Measurements from ENCODE around the gene PPIF. TPM values are rescaled to one million over a fixed set of nuclear protein-coding genes. Genes with fewer than 3 reads are reported as not detected.
A peak's percentile ranks its signal among the peaks of the same experiment; 100 is the strongest.

The PPIF gene
- total and polyA plus RNA-seq, 2 of the 4 experiments (the other 2 are of a cell fraction), result 29.2 to 130 TPM

DNA sequence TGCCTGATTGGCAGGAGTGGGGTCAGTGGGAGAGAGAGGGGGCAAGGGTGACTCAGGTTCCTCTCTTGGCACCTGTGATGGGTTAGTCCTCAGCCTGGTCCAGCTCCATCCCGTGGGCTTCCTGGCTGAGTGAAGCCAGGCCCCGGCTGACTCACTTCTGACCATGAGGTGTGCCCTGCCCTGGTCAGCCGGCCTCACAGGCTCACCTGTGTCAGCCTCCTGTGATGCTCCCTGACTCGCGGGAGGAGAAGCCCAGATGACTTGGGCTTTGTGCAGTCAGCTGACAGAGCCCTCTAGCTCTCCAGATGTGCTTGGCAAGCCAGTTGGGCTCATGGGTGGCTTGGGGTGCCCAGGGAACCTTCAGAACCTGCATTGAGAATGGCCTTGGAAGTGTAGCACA is 16.0 kb upstream of the PPIF start (continued):
- TF ChIP-seq, protein P1, sequence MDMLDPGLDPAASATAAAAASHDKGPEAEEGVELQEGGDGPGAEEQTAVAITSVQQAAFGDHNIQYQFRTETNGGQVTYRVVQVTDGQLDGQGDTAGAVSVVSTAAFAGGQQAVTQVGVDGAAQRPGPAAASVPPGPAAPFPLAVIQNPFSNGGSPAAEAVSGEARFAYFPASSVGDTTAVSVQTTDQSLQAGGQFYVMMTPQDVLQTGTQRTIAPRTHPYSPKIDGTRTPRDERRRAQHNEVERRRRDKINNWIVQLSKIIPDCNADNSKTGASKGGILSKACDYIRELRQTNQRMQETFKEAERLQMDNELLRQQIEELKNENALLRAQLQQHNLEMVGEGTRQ (IDR thresholded peaks at IDR 0.05; ENCODE audit: low read depth, low read length), result no peak

DNA sequence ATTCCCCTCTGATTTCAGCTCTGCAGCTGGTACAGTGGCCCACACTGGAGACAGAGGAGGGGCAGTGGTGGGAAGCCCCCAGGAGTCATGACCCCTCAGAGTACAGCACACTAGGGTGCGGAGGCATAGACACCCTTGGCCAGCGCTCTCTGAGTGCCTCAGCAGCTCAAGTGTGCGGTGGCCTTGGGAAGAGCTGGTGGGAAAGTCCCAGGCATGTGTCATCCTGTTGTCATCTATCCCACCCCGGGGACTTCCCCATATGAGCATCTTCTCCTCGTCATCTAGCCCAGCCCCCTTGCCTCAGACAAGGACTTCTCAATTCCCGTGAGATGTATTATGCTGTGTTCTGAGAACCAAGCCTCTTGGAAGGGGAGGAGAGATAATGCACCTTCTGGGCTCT is 15.6 kb upstream of the PPIF start:
- Histone ChIP-seq H3K14ac (replicated peaks; ENCODE audit: low read depth, low read length) (peak overlapping the region; percentile 77), H3K9me1 (ENCODE audit: insufficient read depth, low read length) (peaks cover 25% of the 10 kb centered on the region), H3K9ac (ENCODE audit: low read depth, low read length) (no peak overlapping the region), H3K4me3 (ENCODE audit: insufficient read depth, low read depth, low read length) (no peak overlapping the region), H3K27ac (ENCODE audit: insufficient read depth, low read length) (no peak overlapping the region; the same call in 1 of the 2 replicates), H4K5ac (ENCODE audit: low read depth, low read length) (no peak overlapping the region; the same call in 1 of the 2 replicates), H3K79me1 (ENCODE audit: low read depth in 1 of 2, low read length in 2 of 2) (no peaks in the 10 kb centered on the region; a peak in 1 of 4 replicates), H3K18ac (ENCODE audit: low read depth, low read length) (peak overlapping the region; percentile 49; the same call in 1 of the 2 replicates), H3K4ac (ENCODE audit: low read depth, low read length) (peak overlapping the region; percentile 93), H3K27me3 (ENCODE audit: control insufficient read depth, insufficient read depth, low read length) (no peaks in the 10 kb centered on the region), H2AFZ (replicated peaks; ENCODE audit: low read length, poor library complexity) (peak overlapping the region; percentile 76), H3K56ac (ENCODE audit: extremely low read depth, insufficient read depth, low read length) (no peak overlapping the region), H2BK20ac (ENCODE audit: low read depth, low read length) (peak overlapping the region; percentile 88), H2BK120ac (ENCODE audit: low read depth, low read length) (peak overlapping the region; percentile 94), H2BK15ac (ENCODE audit: low read depth, low read length) (peak overlapping the region; percentile 87; the same call in 2 of the 3 replicates), H3K36me3 (ENCODE audit: control insufficient read depth, insufficient read depth, low read length) (no peaks in the 10 kb centered on the region), H3K23ac (ENCODE audit: low read depth, low read length) (peak overlapping the region; percentile 80), H4K20me1 (ENCODE audit: insufficient read depth, low read length) (no peaks in the 10 kb centered on the region), H2AK9ac (replicated peaks; ENCODE audit: low read depth, low read length, poor library complexity) (peak overlapping the region; percentile 60), H4K8ac (ENCODE audit: low read depth in 2 of 2, low read length in 2 of 2) (peak overlapping the region; percentile 32 to 48; a peak in 2 of 4 replicates), H2BK5ac (ENCODE audit: low read depth, low read length, poor library complexity, severe bottlenecking) (peak overlapping the region; percentile 82), H2AK5ac (ENCODE audit: low read depth, low read length) (peak overlapping the region; percentile 88), H3K4me2 (ENCODE audit: low read depth, low read length) (no peak overlapping the region), H3K9me3 (ENCODE audit: control insufficient read depth, insufficient read depth, low read length) (no peaks in the 10 kb centered on the region), H4K91ac (ENCODE audit: insufficient read depth, low read depth, low read length) (peak overlapping the region; percentile 85), H3K4me1 (ENCODE audit: control insufficient read depth, insufficient read depth, low read length) (peaks cover 7% of the 10 kb centered on the region; the same call in 1 of the 2 replicates)
- no CpG with 5 or more reads among the region's 6 CpGs for WGBS, 2 experiments (ENCODE audit: extremely low coverage in 2 of 2, insufficient read length in 1 of 2)
- in situ Hi-C loops (cut with MboI; ENCODE audit: low sequenced_read_pairs) (no loop called here), dilution Hi-C loops (cut with HindIII; ENCODE audit: low sequenced_read_pairs, unreplicated experiment) (no loop called here), intact Hi-C loops (cut with micrococcal nuclease) (no loop called here)
- BruUV-seq (replicated peaks), result no TSS peak
- peak; percentile 35; the same call in 1 of the 2 replicates for TF ChIP-seq POLR2A (IDR thresholded peaks at IDR 0.05; ENCODE audit: low read depth, low read length)
- peak; percentile 73 for TF ChIP-seq FOS (IDR thresholded peaks at IDR 0.05; ENCODE audit: low read depth, low read length)
- TF ChIP-seq BHLHE40 (IDR thresholded peaks at IDR 0.05; ENCODE audit: low read depth, low read length), result peak; percentile 49; the same call in 1 of the 2 replicates
- TF ChIP-seq, protein P2, sequence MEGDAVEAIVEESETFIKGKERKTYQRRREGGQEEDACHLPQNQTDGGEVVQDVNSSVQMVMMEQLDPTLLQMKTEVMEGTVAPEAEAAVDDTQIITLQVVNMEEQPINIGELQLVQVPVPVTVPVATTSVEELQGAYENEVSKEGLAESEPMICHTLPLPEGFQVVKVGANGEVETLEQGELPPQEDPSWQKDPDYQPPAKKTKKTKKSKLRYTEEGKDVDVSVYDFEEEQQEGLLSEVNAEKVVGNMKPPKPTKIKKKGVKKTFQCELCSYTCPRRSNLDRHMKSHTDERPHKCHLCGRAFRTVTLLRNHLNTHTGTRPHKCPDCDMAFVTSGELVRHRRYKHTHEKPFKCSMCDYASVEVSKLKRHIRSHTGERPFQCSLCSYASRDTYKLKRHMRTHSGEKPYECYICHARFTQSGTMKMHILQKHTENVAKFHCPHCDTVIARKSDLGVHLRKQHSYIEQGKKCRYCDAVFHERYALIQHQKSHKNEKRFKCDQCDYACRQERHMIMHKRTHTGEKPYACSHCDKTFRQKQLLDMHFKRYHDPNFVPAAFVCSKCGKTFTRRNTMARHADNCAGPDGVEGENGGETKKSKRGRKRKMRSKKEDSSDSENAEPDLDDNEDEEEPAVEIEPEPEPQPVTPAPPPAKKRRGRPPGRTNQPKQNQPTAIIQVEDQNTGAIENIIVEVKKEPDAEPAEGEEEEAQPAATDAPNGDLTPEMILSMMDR (conservative IDR thresholded peaks at IDR 0.05; ENCODE audit: low read depth, low read length), result no peak
- CTCF ChIA-PET, result interaction anchor here (1.2 kb wide), 1 partner anchor 13 kb away, joined by 3 read pairs; no protein-coding TSS in a partner anchor
- peak; percentile 46 for ATAC-seq (ENCODE audit: low read depth)
- DNase-seq, result peak; percentile 97
- POLR2A ChIA-PET (ENCODE audit: unreplicated experiment), result no interaction called here
